WERI-Rb-1 (cell line): Measurements from ENCODE around the gene KCP.
"Not testable (repeated sequence)": the region's sequence is repeated elsewhere in the genome, so short reads cannot be mapped to it uniquely, and the experiment has no call there.

ENCODE experiments used
- DNase-seq: peaks from one replicate; pipeline ENCODE4 v3.0.0-alpha.2; 2020
- H3K27ac ChIP-seq: fragments of 250-450 bp; sonication (Bioruptor Pico); 2 replicates; pipeline ENCODE4 v1.5.1; 2020; ENCODE audit warnings: mild to moderate bottlenecking, moderate library complexity
- H3K27me3 ChIP-seq: fragments of 250-450 bp; sonication (Bioruptor Pico); 2 replicates; pipeline ENCODE4 v1.5.1; 2021; ENCODE audit warnings: mild to moderate bottlenecking, low read depth, moderate library complexity; ENCODE audit not compliant: insufficient read depth, severe bottlenecking
- H3K36me3 ChIP-seq: fragments of 250-450 bp; sonication (Bioruptor Pico); 2 replicates; pipeline ENCODE4 v1.5.1; 2020; ENCODE audit warnings: mild to moderate bottlenecking, moderate library complexity
- H3K4me3 ChIP-seq: 2 replicates; pipeline ENCODE4 v1.5.1; 2011; ENCODE audit warnings: low read depth, mild to moderate bottlenecking, control low read depth, low read length
- H3K9me3 ChIP-seq: fragments of 250-450 bp; sonication (Bioruptor Pico); 2 replicates; pipeline ENCODE4 v1.5.1; 2021; ENCODE audit warnings: mild to moderate bottlenecking, moderate library complexity; ENCODE audit not compliant: severe bottlenecking
- CTCF ChIP-seq: IDR thresholded peaks from 2 replicates; pipeline ENCODE4 v1.5.1; 2011; ENCODE audit warnings: low read depth, mild to moderate bottlenecking, control low read depth, inconsistent platforms, low read length

The KCP gene

GRCh38 chr7:128915841-128916642, 5.5 kb upstream of the KCP start:
- H3K36me3 ChIP-seq, result no peaks in the 10 kb centered on the region
- no peak for TF ChIP-seq CTCF
- no peaks in the 10 kb centered on the region for H3K9me3 ChIP-seq
- DNase-seq, result no peak
- H3K4me3 ChIP-seq, result no peak overlapping the region
- no peaks in the 10 kb centered on the region for H3K27me3 ChIP-seq
- H3K27ac ChIP-seq, result no peak overlapping the region

GRCh38 chr7:128915271-128915819, 4.8 kb upstream of the KCP start:
- no peak for TF ChIP-seq CTCF
- Histone ChIP-seq H3K27ac (no peak overlapping the region), H3K36me3 (no peaks in the 10 kb centered on the region), H3K9me3 (no peaks in the 10 kb centered on the region), H3K4me3 (no peak overlapping the region), H3K27me3 (no peaks in the 10 kb centered on the region)
- no peak for DNase-seq

GRCh38 chr7:128914566-128915151, 4.2 kb upstream of the KCP start:
- Histone ChIP-seq H3K27ac (no peak overlapping the region), H3K36me3 (no peaks in the 10 kb centered on the region), H3K4me3 (no peak overlapping the region), H3K27me3 (no peaks in the 10 kb centered on the region), H3K9me3 (no peaks in the 10 kb centered on the region)
- DNase-seq, result no peak
- no peak for TF ChIP-seq CTCF

- Histone ChIP-seq H3K36me3 (no peaks in the 10 kb centered on the region), H3K4me3 (no peak overlapping the region), H3K9me3 (no peaks in the 10 kb centered on the region), H3K27me3 (no peaks in the 10 kb centered on the region), H3K27ac (no peak overlapping the region)
- DNase-seq, result no peak
- TF ChIP-seq CTCF, result no peak
Observed at GRCh38 chr7:128913870-128914565, 3.5 kb upstream of the KCP start.

GRCh38 chr7:128912709-128913495, 2.4 kb upstream of the KCP start:
- not testable (repeated sequence) for H3K4me3 ChIP-seq, H3K27ac ChIP-seq, DNase-seq, H3K9me3 ChIP-seq, H3K27me3 ChIP-seq, H3K36me3 ChIP-seq
